Islet of Langerhans (tissue), 1 donor: Measurements from ENCODE around the gene EBF3.

Source experiments
- FAIRE-seq: peaks from one replicate; lab custom pipeline; 2011; peaks lifted over from hg19 to GRCh38; lab: Jason Lieb, UNC

Gene EBF3

GRCh38 chr10:129852829-129853561, 111.1 kb downstream of the EBF3 start:
- FAIRE-seq: no peak

GRCh38 chr10:129851941-129852640, 112.0 kb downstream of the EBF3 start:
- FAIRE-seq: no peak

DNA sequence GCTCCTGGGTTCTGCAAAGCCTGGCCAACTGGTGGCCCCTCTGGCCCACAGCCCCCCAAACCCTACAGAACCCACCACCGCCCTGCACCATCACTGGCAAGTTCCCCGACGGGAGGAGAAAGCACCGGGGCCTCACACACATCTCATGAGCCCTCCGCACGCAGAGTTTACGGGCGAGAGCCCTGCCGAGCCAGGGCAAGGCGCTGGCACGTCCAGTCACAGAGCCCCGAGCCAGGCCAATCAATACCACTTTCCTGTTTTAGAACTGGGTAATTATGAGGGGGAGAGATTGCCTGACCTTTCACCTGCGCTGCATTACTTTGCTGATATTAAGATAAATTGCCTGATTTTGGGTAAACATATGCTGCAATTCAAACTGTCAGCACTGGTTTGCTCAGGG, 113.3 kb downstream of the EBF3 start:
- no peak for FAIRE-seq

- no peak for FAIRE-seq
Observed at GRCh38 chr10:129850316-129850715, 113.8 kb downstream of the EBF3 start.

GRCh38 chr10:129849853-129850252, 114.2 kb downstream of the EBF3 start:
- no peak for FAIRE-seq

- FAIRE-seq: no peak
Observed at GRCh38 chr10:129849452-129849750, 114.7 kb downstream of the EBF3 start.

- no peak for FAIRE-seq
Observed at GRCh38 chr10:129848696-129849451, 115.2 kb downstream of the EBF3 start.

- no peak for FAIRE-seq
Observed at GRCh38 chr10:129847741-129848483, 116.2 kb downstream of the EBF3 start.

DNA sequence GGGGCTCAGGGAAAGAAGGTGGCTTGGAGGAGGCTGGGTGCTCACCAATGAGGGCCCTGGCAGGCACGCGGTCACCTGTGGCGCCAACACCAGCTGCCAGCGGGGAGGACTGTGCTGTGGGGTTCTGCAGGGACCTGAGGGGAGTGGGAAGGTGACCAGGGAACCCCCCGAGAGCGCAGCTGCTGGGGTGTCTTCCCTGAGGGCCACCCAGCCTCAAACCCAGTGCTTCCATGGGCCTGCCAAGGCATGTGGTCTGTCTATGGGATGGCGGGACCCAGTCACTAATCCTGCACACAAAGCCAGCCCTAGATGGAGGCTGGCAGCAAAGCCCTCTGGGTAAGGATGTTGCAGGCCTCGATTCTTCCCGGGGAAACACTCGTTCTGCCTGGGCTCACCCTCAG, 117.1 kb downstream of the EBF3 start:
- no peak for FAIRE-seq

- FAIRE-seq: no peak
Observed at GRCh38 chr10:129845111-129845753, 118.8 kb downstream of the EBF3 start.

DNA sequence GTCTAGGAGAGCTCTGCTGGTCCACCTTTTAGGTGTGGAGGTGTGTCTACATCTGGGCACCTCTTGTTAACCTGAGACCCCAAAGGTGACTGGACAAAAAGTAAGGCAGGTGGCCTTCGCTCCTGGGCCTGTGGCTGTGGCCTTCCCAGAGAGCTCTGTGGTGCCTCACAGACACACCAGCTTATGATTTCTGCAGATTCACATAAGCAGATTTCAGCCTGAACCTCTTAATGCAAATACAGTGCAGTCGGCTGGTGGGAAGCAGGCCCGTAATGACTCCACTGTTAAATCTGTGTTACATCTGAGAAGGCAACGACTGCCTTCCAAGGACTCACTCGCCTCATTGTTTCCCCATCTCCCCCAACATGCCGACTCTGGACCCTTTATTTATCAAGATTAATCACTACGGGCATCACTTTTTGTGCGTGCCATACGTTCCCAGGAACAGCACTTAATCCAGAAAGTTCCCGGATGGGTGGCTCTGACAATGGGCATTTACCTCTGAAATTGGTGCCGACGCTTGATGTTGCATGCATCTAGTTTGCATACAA, 119.8 kb downstream of the EBF3 start:
- FAIRE-seq: no peak

DNA sequence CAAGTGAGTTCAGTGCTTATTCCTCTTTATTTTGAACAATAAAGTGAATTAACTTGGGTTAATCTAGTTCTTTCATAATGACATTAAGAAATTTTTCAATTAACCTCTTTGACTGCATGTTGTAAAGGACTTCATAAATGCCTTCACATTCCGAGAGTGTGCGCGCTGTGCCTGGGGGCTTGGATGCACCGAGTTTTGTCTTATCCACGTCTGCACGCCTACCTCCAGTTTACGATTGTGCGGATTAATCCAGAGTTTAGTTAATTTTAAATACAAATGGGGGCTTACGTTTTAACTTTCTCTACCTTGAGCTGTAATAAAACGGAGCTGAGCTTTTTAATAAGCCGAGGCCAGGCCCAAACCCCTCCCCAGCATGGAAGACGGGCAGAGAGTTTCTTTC, 120.4 kb downstream of the EBF3 start:
- FAIRE-seq: no peak

DNA sequence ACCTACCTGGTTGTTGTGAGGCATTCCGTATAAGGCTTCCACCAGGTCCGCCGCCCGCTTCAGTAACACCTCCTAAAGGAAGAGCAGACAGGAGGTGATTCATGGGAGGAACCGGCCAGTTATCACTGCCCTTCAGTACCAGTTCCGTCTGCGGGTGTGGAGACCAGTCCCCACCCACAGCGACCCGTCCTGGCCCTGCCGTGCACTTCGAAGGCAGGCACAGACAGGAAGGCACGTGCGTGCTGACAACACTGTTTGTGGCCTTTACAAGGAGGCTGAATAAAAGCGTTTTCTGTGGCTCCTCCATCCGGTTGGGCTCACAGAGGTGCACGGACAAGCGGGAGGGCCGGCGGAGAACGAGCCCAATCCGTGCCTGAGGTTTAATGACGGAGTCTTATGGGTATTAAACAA, 120.9 kb downstream of the EBF3 start:
- FAIRE-seq: no peak

DNA sequence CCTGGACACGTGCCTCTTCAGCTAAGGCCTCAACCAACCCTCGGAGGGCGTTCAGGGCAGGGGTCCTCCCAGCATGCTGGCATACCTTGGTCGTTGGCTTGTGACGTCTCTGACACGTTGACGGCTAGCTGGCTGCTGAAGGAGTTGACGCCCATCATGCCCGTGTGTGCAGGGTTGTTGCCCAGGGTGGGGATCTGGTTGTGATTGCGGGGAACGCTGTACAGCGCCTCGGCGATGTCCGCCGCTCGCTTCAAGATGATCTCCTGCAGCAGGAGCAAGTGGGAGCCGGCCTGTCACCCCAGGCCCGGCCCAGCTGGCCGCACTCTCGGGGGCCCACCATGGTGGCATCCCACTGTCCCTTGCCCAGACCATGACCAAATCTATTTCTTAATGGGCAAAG, 122.0 kb downstream of the EBF3 start:
- no peak for FAIRE-seq

DNA sequence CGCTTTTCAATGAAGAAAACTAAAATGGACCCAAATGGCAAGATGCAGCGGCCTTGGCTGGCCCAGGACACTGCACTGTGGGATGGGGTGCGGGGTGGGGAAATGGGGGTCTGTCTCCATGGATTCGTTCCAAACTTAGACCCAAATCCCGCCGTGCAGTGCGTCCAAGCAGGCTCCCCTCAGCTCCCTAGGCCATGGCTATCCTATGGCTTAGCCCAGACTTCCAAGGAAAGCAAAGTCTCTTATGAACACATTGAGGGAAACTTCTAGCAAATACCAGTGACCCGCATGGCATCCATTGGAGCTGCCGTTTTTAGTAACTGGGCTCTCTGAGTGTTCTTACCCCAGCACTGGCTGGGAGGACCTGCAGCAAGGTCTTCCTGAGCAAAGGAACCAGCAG, 122.5 kb downstream of the EBF3 start:
- no peak for FAIRE-seq

GRCh38 chr10:129841071-129841470, 123.0 kb downstream of the EBF3 start:
- no peak for FAIRE-seq

- no peak for FAIRE-seq
Observed at GRCh38 chr10:129840196-129840590, 123.9 kb downstream of the EBF3 start.

- no peak for FAIRE-seq
Observed at GRCh38 chr10:129839285-129840195, 124.5 kb downstream of the EBF3 start.

- no peak for FAIRE-seq
Observed at GRCh38 chr10:129838794-129839193, 125.3 kb downstream of the EBF3 start.

DNA sequence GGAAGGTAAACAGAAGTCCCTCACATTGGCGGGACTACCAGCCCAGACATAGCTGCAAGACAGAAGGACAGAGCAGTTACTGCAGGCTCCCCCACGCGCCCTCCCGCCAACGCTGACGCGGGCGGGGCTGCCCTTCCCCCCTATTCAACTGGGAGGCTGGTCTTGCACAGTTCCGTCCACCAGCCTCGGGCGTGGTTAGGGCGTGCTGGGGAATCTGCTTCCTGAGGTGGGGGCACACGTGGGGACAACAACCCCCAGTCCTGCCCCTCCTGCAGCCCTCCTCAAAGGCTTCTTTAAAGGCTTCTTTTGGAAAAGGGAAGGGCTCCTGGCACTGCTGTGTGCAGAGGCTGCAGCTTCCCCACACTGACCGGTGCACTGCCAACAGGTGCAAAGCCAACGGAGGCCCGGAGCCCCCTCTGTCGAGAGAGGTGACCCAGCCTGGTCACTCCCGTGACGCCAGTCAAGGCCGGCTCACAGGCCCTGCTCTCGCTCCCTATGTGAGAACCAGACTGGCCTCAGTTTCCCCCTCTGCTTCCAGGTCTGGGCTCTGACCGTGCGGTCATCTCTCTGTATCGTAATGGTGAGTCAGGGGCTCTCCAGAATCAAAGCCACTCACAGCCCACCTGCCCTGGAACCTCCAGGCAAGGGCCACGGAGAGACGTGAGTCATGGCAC, 126.0 kb downstream of the EBF3 start:
- no peak for FAIRE-seq
